ENCODE results near the gene PKLR. TPM values are rescaled to one million over a fixed set of nuclear protein-coding genes. Genes with fewer than 3 reads are reported as not detected.

The PKLR gene
- total and polyA plus RNA-seq, 2 donors (not counting 3 experiments of a cell fraction or from before 2014, with no cell fraction given) = not detected

DNA sequence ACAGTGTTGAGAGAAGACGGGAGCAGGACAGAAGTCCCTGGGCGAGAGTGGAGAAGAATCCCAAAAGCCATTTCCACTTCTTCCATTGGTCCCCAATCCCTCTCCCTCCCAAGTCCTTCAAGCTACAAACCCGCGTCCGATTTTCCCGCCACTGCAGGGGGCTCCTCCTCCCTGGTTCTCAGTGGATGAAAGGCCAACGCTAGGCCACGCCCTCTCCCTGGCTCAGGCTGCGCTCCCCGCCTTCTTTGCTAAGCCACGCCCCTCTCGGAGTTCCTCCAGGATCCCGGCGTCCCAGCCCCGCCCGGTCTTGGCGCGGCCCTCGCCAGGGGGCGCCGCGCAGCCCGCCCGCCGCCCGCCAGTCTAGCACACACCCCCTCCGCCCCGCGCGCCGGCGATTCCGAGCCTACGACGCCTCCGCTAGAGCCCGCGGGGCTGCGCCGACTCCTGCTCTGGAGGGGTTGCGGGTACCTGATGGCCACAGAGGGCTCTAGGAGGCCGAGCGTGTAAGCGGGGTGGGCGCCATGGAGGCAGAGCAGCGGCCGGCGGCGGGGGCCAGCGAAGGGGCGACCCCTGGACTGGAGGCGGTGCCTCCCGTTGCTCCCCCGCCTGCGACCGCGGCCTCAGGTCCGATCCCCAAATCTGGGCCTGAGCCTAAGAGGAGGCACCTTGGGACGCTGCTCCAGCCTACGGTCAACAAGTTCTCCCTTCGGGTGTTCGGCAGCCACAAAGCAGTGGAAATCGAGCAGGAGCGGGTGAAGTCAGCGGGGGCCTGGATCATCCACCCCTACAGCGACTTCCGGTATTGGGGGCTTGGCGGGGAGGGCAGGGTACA is 24.0 kb downstream of the PKLR start, which contains the start of gene HCN3:
TSS of gene HCN3 (plus strand) at position 394 of the 832 bp plus-strand sequence. CDS start at position 522, 128 bp downstream.
- peaks cover 7% of the 10 kb centered on the region for H3K79me2 ChIP-seq (ENCODE audit: control insufficient read depth, insufficient read depth, low read length)
- H3K9me1 ChIP-seq (replicated peaks; ENCODE audit: control insufficient read depth, extremely low read depth, insufficient read depth, low read length) = no peaks in the 10 kb centered on the region
- H3K4me1 ChIP-seq (ENCODE audit: control insufficient read depth, extremely low read depth, insufficient read depth, low read length) = peaks cover 15% of the 10 kb centered on the region
- H3K4me3 ChIP-seq (replicated peaks in 1 of 3; ENCODE audit: insufficient read depth in 1 of 3, low read depth in 1 of 3, low read length in 3 of 3) = peak within 1 kb of the TSS; percentile 15 to 68 (median 53)
- BruUV-seq (replicated peaks) = no TSS peak
- no peaks in the 10 kb centered on the region for H3K36me3 ChIP-seq (ENCODE audit: control insufficient read depth in 2 of 2, extremely low read depth in 1 of 2, insufficient read depth in 2 of 2, low read length in 2 of 2)
- no peaks in the 10 kb centered on the region for H4K20me1 ChIP-seq (replicated peaks; ENCODE audit: control insufficient read depth, extremely low read depth, insufficient read depth, low read length)
- peak; percentile 17 for TF ChIP-seq EZH2 (IDR thresholded peaks at IDR 0.05; ENCODE audit: borderline replicate concordance, low read depth, low read length, severe bottlenecking)
- TF ChIP-seq MAX (IDR thresholded peaks at IDR 0.05; ENCODE audit: insufficient read depth, insufficient read length) = peak; percentile 23
- no peak for TF ChIP-seq JUN (IDR thresholded peaks at IDR 0.05; ENCODE audit: borderline replicate concordance, insufficient read depth, insufficient read length, low read depth)
- no peak for TF ChIP-seq MYC (IDR thresholded peaks at IDR 0.05; ENCODE audit: low read depth, low read length)
- peak; percentile 54 to 76 for TF ChIP-seq CTCF (IDR thresholded peaks at IDR 0.05; ENCODE audit: extremely low read depth in 1 of 2, insufficient read depth in 1 of 2, low read depth in 1 of 2, low read length in 2 of 2)
- intact Hi-C loops (cut with micrococcal nuclease) (loop anchor here (1.0 kb wide), 3 partner anchors 15 to 46 kb away; partner anchors contain the start of genes FDPS and SCAMP3), dilution Hi-C loops (cut with MboI; ENCODE audit: extremely low pct_ligation_motif_present, low sequenced_read_pairs) (no loop called here)
- ChIA-PET POLR2A (no interaction called here), CTCF (interaction anchor here (0.6 to 1.2 kb wide), 18 partner anchors 9 to 308 kb away, joined by 3 to 12 read pairs (median 4); partner anchors contain the start of genes FDPS, RUSC1 and SCAMP3)
- H3K4me2 ChIP-seq (ENCODE audit: insufficient read depth, low read length) = peak within 1 kb of the TSS; percentile 67
- H3K9ac ChIP-seq (replicated peaks; ENCODE audit: extremely low read depth, insufficient read depth, low read length) = no peak within 1 kb of the TSS
- H3K27me3 ChIP-seq (ENCODE audit: control insufficient read depth in 2 of 2, insufficient read depth in 2 of 2, low read length in 2 of 2) = peaks cover 0 to 2% of the 10 kb centered on the region in 2 experiments
- FAIRE-seq = peak; percentile 95
- H3K27ac ChIP-seq (ENCODE audit: insufficient read depth, low read depth, low read length) = no peak within 1 kb of the TSS
- peak; percentile 97 for DNase-seq (ENCODE audit: low read depth, low spot score)
- H2AFZ ChIP-seq (ENCODE audit: low read depth, low read length) = peak within 1 kb of the TSS; percentile 89
- H3K9me3 ChIP-seq (replicated peaks; ENCODE audit: control insufficient read depth, insufficient read depth, low read length) = no peaks in the 10 kb centered on the region
